Measurements from ENCODE around the gene PPP2R2D. TPM values are rescaled to one million over a fixed set of nuclear protein-coding genes. Genes with fewer than 3 reads are reported as not detected.

The PPP2R2D gene
- total RNA-seq, 4 donors from 2014 or later: 39.2 to 79.0 (median 52.9) TPM

- H3K4me3 ChIP-seq: no peak overlapping the region
- in situ Hi-C loops (cut with MboI; ENCODE audit: low pct_ligation_motif_present in 1 of 4, low pct_unique_long_range_greater_than_20kb in 1 of 4, low sequenced_read_pairs in 3 of 4): no loop called here
- no peaks in the 10 kb centered on the region for H3K9me3 ChIP-seq
- H3K36me3 ChIP-seq: no peaks in the 10 kb centered on the region
- DNase-seq: no peak
- no peaks in the 10 kb centered on the region for H3K4me1 ChIP-seq
- intact Hi-C loops (cut with DNase I; ENCODE audit: low total_unique reads): no loop called here
- WGBS, 2 donors (ENCODE audit: low coverage in 1 of 2): 89 to 92% methylated on average over 9 to 13 of the region's 13 CpGs
- peaks cover 6% of the 10 kb centered on the region for H3K27me3 ChIP-seq
- H3K27ac ChIP-seq: no peak overlapping the region
- TF ChIP-seq CTCF (IDR thresholded peaks at IDR 0.05): no peak
- TF ChIP-seq POLR2A (IDR thresholded peaks at IDR 0.05): no peak
- TF ChIP-seq EP300 (IDR thresholded peaks at IDR 0.05; ENCODE audit: low read depth): no peak
- TF ChIP-seq POLR2AphosphoS5 (IDR thresholded peaks at IDR 0.05): no peak
These were observed 47.2 kb upstream of the PPP2R2D start for GRCh38 chr10:131853610-131853964.

- DNase-seq: no peak
- intact Hi-C loops (cut with DNase I; ENCODE audit: low total_unique reads): no loop called here
- H3K36me3 ChIP-seq: no peaks in the 10 kb centered on the region
- peaks cover 6% of the 10 kb centered on the region for H3K27me3 ChIP-seq
- no peak overlapping the region for H3K4me3 ChIP-seq
- H3K4me1 ChIP-seq: no peaks in the 10 kb centered on the region
- no peak for TF ChIP-seq EP300 (IDR thresholded peaks at IDR 0.05; ENCODE audit: low read depth)
- TF ChIP-seq POLR2A (IDR thresholded peaks at IDR 0.05): no peak
- TF ChIP-seq CTCF (IDR thresholded peaks at IDR 0.05): no peak
- no peak for TF ChIP-seq POLR2AphosphoS5 (IDR thresholded peaks at IDR 0.05)
- in situ Hi-C loops (cut with MboI; ENCODE audit: low pct_ligation_motif_present in 1 of 4, low pct_unique_long_range_greater_than_20kb in 1 of 4, low sequenced_read_pairs in 3 of 4): no loop called here
- WGBS, 2 donors (ENCODE audit: low coverage in 1 of 2): 80% methylated on average over 22 of the region's 22 CpGs; no CpG with 5 or more reads in 1 of the 2 donors
- no peak overlapping the region for H3K27ac ChIP-seq
- H3K9me3 ChIP-seq: no peaks in the 10 kb centered on the region
These were observed 46.1 kb upstream of the PPP2R2D start for GRCh38 chr10:131854579-131855335.

GRCh38 chr10:131855461-131856401 is 45.1 kb upstream of the PPP2R2D start:
- peaks cover 13% of the 10 kb centered on the region for H3K27me3 ChIP-seq
- intact Hi-C loops (cut with DNase I; ENCODE audit: low total_unique reads) (no loop called here), in situ Hi-C loops (cut with MboI; ENCODE audit: low pct_ligation_motif_present in 1 of 4, low pct_unique_long_range_greater_than_20kb in 1 of 4, low sequenced_read_pairs in 3 of 4) (no loop called here)
- no peak overlapping the region for H3K4me3 ChIP-seq
- TF ChIP-seq POLR2AphosphoS5 (IDR thresholded peaks at IDR 0.05) (no peak), EP300 (IDR thresholded peaks at IDR 0.05; ENCODE audit: low read depth) (no peak), POLR2A (IDR thresholded peaks at IDR 0.05) (no peak), CTCF (IDR thresholded peaks at IDR 0.05) (no peak)
- H3K27ac ChIP-seq: no peak overlapping the region
- H3K9me3 ChIP-seq: no peaks in the 10 kb centered on the region
- WGBS, 2 donors (ENCODE audit: low coverage in 1 of 2): 71% methylated on average over 20 of the region's 23 CpGs; no CpG with 5 or more reads in 1 of the 2 donors
- DNase-seq: no peak
- H3K4me1 ChIP-seq: no peaks in the 10 kb centered on the region
- no peaks in the 10 kb centered on the region for H3K36me3 ChIP-seq

GRCh38 chr10:131856441-131857094 is 44.2 kb upstream of the PPP2R2D start:
- Histone ChIP-seq H3K4me1 (no peaks in the 10 kb centered on the region), H3K27me3 (peaks cover 17% of the 10 kb centered on the region), H3K36me3 (no peaks in the 10 kb centered on the region), H3K9me3 (no peaks in the 10 kb centered on the region), H3K27ac (no peak overlapping the region), H3K4me3 (no peak overlapping the region)
- TF ChIP-seq EP300 (IDR thresholded peaks at IDR 0.05; ENCODE audit: low read depth) (no peak), CTCF (IDR thresholded peaks at IDR 0.05) (no peak), POLR2AphosphoS5 (IDR thresholded peaks at IDR 0.05) (no peak), POLR2A (IDR thresholded peaks at IDR 0.05) (no peak)
- DNase-seq: no peak
- intact Hi-C loops (cut with DNase I; ENCODE audit: low total_unique reads): no loop called here
- 63 to 78% methylated on average over 4 to 18 of the region's 18 CpGs for WGBS, 2 donors (ENCODE audit: low coverage in 1 of 2)
- in situ Hi-C loops (cut with MboI; ENCODE audit: low pct_ligation_motif_present in 1 of 4, low pct_unique_long_range_greater_than_20kb in 1 of 4, low sequenced_read_pairs in 3 of 4): no loop called here

All from transverse colon (tissue), 4 donors.